H9 (cell line): ENCODE data around the gene DPH3. TPM values are rescaled to one million over a fixed set of nuclear protein-coding genes. Genes with fewer than 3 reads are reported as not detected.

Experiments
- DNase-seq: peaks from one replicate; pipeline ENCODE4 v3.0.0-alpha.2; 2017
- H2AFZ ChIP-seq: one replicate; pipeline ENCODE4 v1.6.1; 2013; ENCODE audit warnings: mild to moderate bottlenecking, low read length, control low read depth, moderate library complexity
- H2AK5ac ChIP-seq: 2 replicates; pipeline ENCODE4 v1.6.1; 2013; ENCODE audit warnings: low read length, control low read depth, mixed read lengths; ENCODE audit not compliant: insufficient read length
- H2BK120ac ChIP-seq: one replicate; pipeline ENCODE4 v1.6.1; 2013; ENCODE audit warnings: low read depth, mild to moderate bottlenecking, low read length, control low read depth, inconsistent platforms; ENCODE audit not compliant: poor library complexity, severe bottlenecking
- H2BK12ac ChIP-seq: 2 replicates; pipeline ENCODE4 v1.6.1; 2013; ENCODE audit warnings: low read length, control low read depth, mixed read lengths, low read depth; ENCODE audit not compliant: insufficient read length
- H2BK15ac ChIP-seq: 2 replicates; pipeline ENCODE4 v1.6.1; 2013; ENCODE audit warnings: low read depth, low read length, control low read depth
- H2BK20ac ChIP-seq: one replicate; pipeline ENCODE4 v1.6.1; 2013; ENCODE audit warnings: low read depth, mild to moderate bottlenecking, low read length, control low read depth, inconsistent platforms; ENCODE audit not compliant: poor library complexity, severe bottlenecking
- H2BK5ac ChIP-seq: 2 replicates; pipeline ENCODE4 v1.6.1; 2013; ENCODE audit warnings: low read length, control low read depth, mixed read lengths; ENCODE audit not compliant: insufficient read length
- H3K14ac ChIP-seq: 2 replicates; pipeline ENCODE4 v1.6.1; 2013; ENCODE audit warnings: low read length, control low read depth; ENCODE audit not compliant: insufficient read depth
- H3K18ac ChIP-seq: 2 replicates; pipeline ENCODE4 v1.6.1; 2013; ENCODE audit warnings: low read depth, mild to moderate bottlenecking, mixed read lengths, low read length, control low read depth; ENCODE audit not compliant: insufficient read length
- H3K23ac ChIP-seq: 2 replicates; pipeline ENCODE4 v1.6.1; 2013; ENCODE audit warnings: low read length, control low read depth, mixed read lengths, low read depth; ENCODE audit not compliant: insufficient read length
- H3K23me2 ChIP-seq: 2 replicates; pipeline ENCODE4 v1.6.1; 2013; ENCODE audit warnings: low read depth, mild to moderate bottlenecking, mixed read lengths, low read length, control low read depth; ENCODE audit not compliant: insufficient read length, poor library complexity, severe bottlenecking
- H3K27ac ChIP-seq: 2 replicates; pipeline ENCODE4 v1.5.1; 2013; ENCODE audit warnings: low read length, control low read depth, mixed read lengths, low read depth; ENCODE audit not compliant: insufficient read length
- H3K27me3 ChIP-seq: 2 replicates; pipeline ENCODE4 v1.6.1; 2013; ENCODE audit warnings: low read length, control low read depth, inconsistent platforms; ENCODE audit not compliant: insufficient read depth
- H3K4ac ChIP-seq: 2 replicates; pipeline ENCODE4 v1.6.1; 2013; ENCODE audit warnings: low read depth, mild to moderate bottlenecking, control low read depth, inconsistent platforms, low read length, moderate library complexity
- H3K4me1 ChIP-seq: 2 replicates; pipeline ENCODE4 v1.6.1; 2013; ENCODE audit warnings: low read length, control low read depth, inconsistent platforms; ENCODE audit not compliant: insufficient read depth
- H3K4me2 ChIP-seq: 2 replicates; pipeline ENCODE4 v1.6.1; 2013; ENCODE audit warnings: low read length, control low read depth, mixed read lengths; ENCODE audit not compliant: insufficient read length, insufficient read depth
- H3K56ac ChIP-seq: 2 replicates; pipeline ENCODE4 v1.6.1; 2013; ENCODE audit warnings: low read depth, mild to moderate bottlenecking, mixed read lengths, low read length, control low read depth; ENCODE audit not compliant: insufficient read length
- H3K79me1 ChIP-seq: 2 replicates; pipeline ENCODE4 v1.6.1; 2013; ENCODE audit warnings: low read depth, mild to moderate bottlenecking, moderate library complexity, low read length, control low read depth, inconsistent platforms; ENCODE audit not compliant: insufficient read depth, poor library complexity, severe bottlenecking
- H3K79me2 ChIP-seq: 2 replicates; pipeline ENCODE4 v1.6.1; 2013; ENCODE audit warnings: low read length, control low read depth, inconsistent platforms; ENCODE audit not compliant: insufficient read depth
- H3K9ac ChIP-seq: 2 replicates; pipeline ENCODE4 v1.6.1; 2013; ENCODE audit warnings: low read length, control low read depth, mixed read lengths; ENCODE audit not compliant: insufficient read length; ENCODE audit errors: extremely low read depth
- H3K9me3 ChIP-seq: one replicate; pipeline ENCODE4 v1.6.1; 2013; ENCODE audit warnings: low read depth, low read length, inconsistent platforms; ENCODE audit not compliant: control insufficient read depth
- H3T11ph ChIP-seq: one replicate; pipeline ENCODE4 v1.6.1; 2013; ENCODE audit warnings: mild to moderate bottlenecking, low read length, control low read depth, inconsistent platforms
- H4K20me1 ChIP-seq: one replicate; pipeline ENCODE4 v1.6.1; 2013; ENCODE audit not compliant: control insufficient read depth, insufficient read length, insufficient read depth
- H4K5ac ChIP-seq: 2 replicates; pipeline ENCODE4 v1.6.1; 2013; ENCODE audit warnings: low read depth, mild to moderate bottlenecking, mixed read lengths, low read length, control low read depth; ENCODE audit not compliant: insufficient read length
- H4K8ac ChIP-seq: replicated peaks from 2 replicates; pipeline ENCODE4 v1.6.1; 2013; ENCODE audit warnings: low read length, control low read depth, mixed read lengths, low read depth; ENCODE audit not compliant: insufficient read length
- H4K91ac ChIP-seq: 2 replicates; pipeline ENCODE4 v1.6.1; 2013; ENCODE audit warnings: low read depth, mild to moderate bottlenecking, moderate library complexity, mixed read lengths, low read length, control low read depth; ENCODE audit not compliant: insufficient read length
- H3K27ac Mint-ChIP-seq, 3 experiments: 2 replicates in 2 of 3; 3 replicates in 1 of 3; pipeline ENCODE4 v1.8.0; 2020 to 2021; ENCODE audit warnings: mixed read lengths in 3 of 3, mild to moderate bottlenecking in 1 of 3, moderate library complexity in 1 of 3
- H3K27me3 Mint-ChIP-seq: 2 replicates; pipeline ENCODE4 v1.8.0; 2021; ENCODE audit warnings: low read depth, mild to moderate bottlenecking, moderate library complexity, mixed read lengths
- H3K36me3 Mint-ChIP-seq, 3 experiments: 2 replicates in 2 of 3; 3 replicates in 1 of 3; pipeline ENCODE4 v1.8.0; 2020 to 2021; ENCODE audit warnings: low read depth in 3 of 3, mixed read lengths in 3 of 3; ENCODE audit not compliant: insufficient read depth in 1 of 3
- H3K4me1 Mint-ChIP-seq, 2 experiments: 2 replicates each; pipeline ENCODE4 v1.8.0; 2020; ENCODE audit warnings: mixed read lengths in 2 of 2
- H3K4me3 Mint-ChIP-seq, 2 experiments: 2 replicates in 1 of 2; 3 replicates in 1 of 2; pipeline ENCODE4 v1.8.0; 2020 to 2021; ENCODE audit warnings: mild to moderate bottlenecking in 2 of 2, mixed read lengths in 2 of 2, moderate library complexity in 1 of 2
- H3K9me3 Mint-ChIP-seq, 2 experiments: 2 replicates in 1 of 2; 3 replicates in 1 of 2; pipeline ENCODE4 v1.8.0; 2020; ENCODE audit warnings: mild to moderate bottlenecking in 2 of 2, mixed read lengths in 2 of 2, moderate library complexity in 1 of 2
- CTCF ChIP-seq: fragments of 200-600 bp; sonication (generic); conservative IDR thresholded peaks from 3 replicates; pipeline ENCODE4 v1.8.0; 2021; ENCODE audit warnings: antibody characterized with exemption, mild to moderate bottlenecking
- WGBS: extraction: QIAGEN DNeasy Blood & Tissue Kit; methylation state at CpG from one replicate; pipeline ENCODE4 v1.1.7; 2013; ENCODE audit warnings: missing lambda C conversion rate, low lambda C conversion rate, mixed read lengths; ENCODE audit not compliant: insufficient read length; ENCODE audit errors: extremely low coverage; 5-methylcytosine and 5-hydroxymethylcytosine counted together
- total RNA-seq: library from RNA; stranded (reverse); gene quantifications from 2 replicates; pipeline ENCODE4 v1.2.1, GENCODE V29; 2021

DPH3 gene
- total RNA-seq, 1 experiment from 2014 or later, result 36.2 TPM

GRCh38 chr3:16265455-16265786 lies 678 bp upstream of the DPH3 start:
- peak overlapping the region; percentile 93 for H3K4me2 ChIP-seq
- peak overlapping the region; percentile 36 for H4K8ac ChIP-seq
- H3K9ac ChIP-seq, result peak overlapping the region; percentile 97
- peak overlapping the region; percentile 49 for H2BK120ac ChIP-seq
- no peaks in the 10 kb centered on the region for H3K9me3 ChIP-seq
- no peaks in the 10 kb centered on the region for H3K27me3 Mint-ChIP-seq
- no peak overlapping the region for H2AK5ac ChIP-seq
- H3K23ac ChIP-seq, result no peak overlapping the region
- H3K79me1 ChIP-seq, result no peaks in the 10 kb centered on the region
- peak overlapping the region; percentile 94 for H3K14ac ChIP-seq
- no peak overlapping the region for H2BK15ac ChIP-seq
- H3K27ac ChIP-seq, result peak overlapping the region; percentile 44
- H3K4ac ChIP-seq, result no peak overlapping the region; the same call in 1 of the 2 replicates
- peak overlapping the region; percentile 56 for H2AFZ ChIP-seq
- H3K23me2 ChIP-seq, result peaks cover 7% of the 10 kb centered on the region
- DNase-seq, result no peak
- no peak overlapping the region for H2BK12ac ChIP-seq
- peaks cover 19% of the 10 kb centered on the region; the same call in 1 of the 2 replicates for H3K79me2 ChIP-seq
- H3K27me3 ChIP-seq, result no peaks in the 10 kb centered on the region
- peak overlapping the region; percentile 24 for H3T11ph ChIP-seq
- H4K20me1 ChIP-seq, result no peaks in the 10 kb centered on the region
- H3K27ac Mint-ChIP-seq, result peak overlapping the region; percentile 76 to 99 (median 94)
- H3K36me3 Mint-ChIP-seq, result peaks cover 0 to 10% (median 10%) of the 10 kb centered on the region in 3 experiments; a peak in 6 of 7 replicates
- peak overlapping the region; percentile 89 to 99 for H3K4me3 Mint-ChIP-seq
- no peaks in the 10 kb centered on the region for H3K4me1 ChIP-seq
- WGBS, result no CpG with 5 or more reads among the region's 6 CpGs
- H2BK5ac ChIP-seq, result peak overlapping the region; percentile 36
- no peak overlapping the region for H3K56ac ChIP-seq
- no peak overlapping the region for H2BK20ac ChIP-seq
- no peak overlapping the region for H4K91ac ChIP-seq
- no peaks in the 10 kb centered on the region; a peak in 1 of 5 replicates for H3K9me3 Mint-ChIP-seq
- no peak for TF ChIP-seq CTCF
- peak overlapping the region; percentile 88 for H3K18ac ChIP-seq
- H4K5ac ChIP-seq, result peak overlapping the region; percentile 81
- H3K4me1 Mint-ChIP-seq, result peaks cover 16 to 18% of the 10 kb centered on the region in 2 experiments
